HG03135 (cell line): ENCODE measurements around the gene CD247.

Experiments used
- ATAC-seq: cut with Tn5 transposase; IDR thresholded peaks from one replicate; pipeline ENCODE4 v1.9.1; 2021; ENCODE audit warnings: mild to moderate bottlenecking, moderate library complexity; ENCODE audit not compliant: unreplicated experiment

The CD247 gene

GRCh38 chr1:167489571-167490340 lies 28.6 kb downstream of the CD247 start:
- ATAC-seq: no peak

- ATAC-seq: no peak
Observed at GRCh38 chr1:167488786-167489185, 29.5 kb downstream of the CD247 start.

GRCh38 chr1:167487614-167488013 lies 30.7 kb downstream of the CD247 start:
- no peak for ATAC-seq

GRCh38 chr1:167486090-167486824 lies 32.1 kb downstream of the CD247 start:
- ATAC-seq: no peak

GRCh38 chr1:167484726-167485502 lies 33.4 kb downstream of the CD247 start:
- ATAC-seq: no peak

GRCh38 chr1:167483790-167484189 lies 34.5 kb downstream of the CD247 start:
- ATAC-seq: no peak

GRCh38 chr1:167482184-167482583 lies 36.1 kb downstream of the CD247 start:
- ATAC-seq: no peak

GRCh38 chr1:167479331-167479979 lies 38.9 kb downstream of the CD247 start:
- no peak for ATAC-seq

- ATAC-seq: no peak
Observed at GRCh38 chr1:167477986-167478385, 40.3 kb downstream of the CD247 start.

GRCh38 chr1:167476061-167476460 lies 42.3 kb downstream of the CD247 start:
- no peak for ATAC-seq

GRCh38 chr1:167474191-167474641 lies 44.1 kb downstream of the CD247 start:
- no peak for ATAC-seq

GRCh38 chr1:167473761-167474160 lies 44.6 kb downstream of the CD247 start:
- no peak for ATAC-seq

GRCh38 chr1:167472752-167473521 lies 45.4 kb downstream of the CD247 start:
- ATAC-seq: no peak

- ATAC-seq: no peak
Observed at GRCh38 chr1:167471568-167471967, 46.8 kb downstream of the CD247 start.

GRCh38 chr1:167469280-167469965 lies 48.9 kb downstream of the CD247 start:
- no peak for ATAC-seq

- no peak for ATAC-seq
Observed at GRCh38 chr1:167467752-167468151, 50.6 kb downstream of the CD247 start.

GRCh38 chr1:167467126-167467710 lies 51.1 kb downstream of the CD247 start:
- ATAC-seq: no peak

GRCh38 chr1:167465743-167466142 lies 52.6 kb downstream of the CD247 start:
- ATAC-seq: no peak

- no peak for ATAC-seq
Observed at GRCh38 chr1:167465018-167465417, 53.3 kb downstream of the CD247 start.
